Sigmoid colon (tissue), 7 donors: ENCODE measurements around the gene TUBG2. TPM values are rescaled to one million over a fixed set of nuclear protein-coding genes. Genes with fewer than 3 reads are reported as not detected.
A peak's percentile ranks its signal among the peaks of the same experiment; 100 is the strongest.

Source experiments
- DNase-seq: peaks from one replicate; pipeline ENCODE4 v3.0.0-alpha.2; 2019
- H3K27ac ChIP-seq, 4 donors: fragments of 200-600 bp; sonication (generic); one replicate each; pipeline ENCODE4 v1.5.1; 2016 to 2019; ENCODE audit warnings: mild to moderate bottlenecking in 1 of 4
- H3K27me3 ChIP-seq, 3 donors: fragments of 200-600 bp; sonication (generic); one replicate each; pipeline ENCODE4 v1.5.1; 2019; ENCODE audit warnings: mild to moderate bottlenecking in 1 of 3
- H3K36me3 ChIP-seq, 4 donors: fragments of 200-600 bp; sonication (generic); one replicate each; pipeline ENCODE4 v1.5.1; 2016 to 2019
- H3K4me1 ChIP-seq, 4 donors: fragments of 200-600 bp; sonication (generic); one replicate each; pipeline ENCODE4 v1.5.1; 2017 to 2019
- H3K4me3 ChIP-seq, 4 donors: fragments of 200-600 bp; sonication (generic); one replicate each; pipeline ENCODE4 v1.5.1; 2017 to 2019; ENCODE audit warnings: mild to moderate bottlenecking in 2 of 4, moderate library complexity in 1 of 4
- H3K9me3 ChIP-seq, 4 donors: fragments of 200-600 bp in 3 of 4; sonication (generic) in 3 of 4; one replicate each; pipeline versions ENCODE4 v1.5.1 to v1.6.1; 2013 to 2019
- EP300 ChIP-seq, 4 donors: sonication (generic); formaldehyde crosslinking; IDR thresholded peaks; one replicate each; pipeline ENCODE4 v1.6.1; 2017; ENCODE audit warnings: antibody characterized with exemption in 4 of 4
- POLR2A ChIP-seq, 2 donors: fragments of 450-650 bp; IDR thresholded peaks; one replicate each; pipeline ENCODE4 v1.6.1; 2016; ENCODE audit warnings: antibody characterized with exemption in 2 of 2, mild to moderate bottlenecking in 2 of 2, moderate library complexity in 2 of 2
- POLR2AphosphoS5 ChIP-seq, 4 donors: sonication (generic); formaldehyde crosslinking; IDR thresholded peaks; one replicate each; pipeline ENCODE4 v1.6.1; 2017; ENCODE audit warnings: antibody characterized with exemption in 4 of 4
- WGBS, 2 donors: extraction: QIAGEN DNeasy Blood & Tissue Kit; methylation state at CpG; one replicate each; pipeline ENCODE4 v1.1.7; 2013; 5-methylcytosine and 5-hydroxymethylcytosine counted together
- intact Hi-C: fragments of 100-400 bp; cut with DNase I; formaldehyde crosslinking; loops from one replicate; pipeline ENCODE4 v1.15.1; 2023
- polyA plus RNA-seq, 3 donors: library from polyadenylated mRNA; stranded (reverse); fragments of 200-250 nt; gene quantifications; one replicate each; pipeline ENCODE4 v1.2.3, GENCODE V29; 2013
- total RNA-seq, 4 donors: library from RNA; depleted of rRNA; stranded (reverse); fragments of >200 nt; gene quantifications; one replicate each; pipeline ENCODE4 v1.1.0, GENCODE V29; 2016
- TF ChIP-seq, protein P1 (sequence below), 4 experiments: fragments of 450-650 bp in 3 of 4; fragments of 200-600 bp in 1 of 4; IDR thresholded peaks; one replicate each; pipeline ENCODE4 v1.5.1; 2016 to 2019; ENCODE audit warnings: antibody characterized with exemption in 4 of 4, mild to moderate bottlenecking in 3 of 4, moderate library complexity in 2 of 4
- donor health status: healthy with polysubstance abuse.
- donor health status: Bipolar disorder and iron deficiency.
- donor health status: healthy.

The TUBG2 gene
- total and polyA plus RNA-seq, 7 donors: 1.2 to 57.3 (median 28.0) TPM

DNA sequence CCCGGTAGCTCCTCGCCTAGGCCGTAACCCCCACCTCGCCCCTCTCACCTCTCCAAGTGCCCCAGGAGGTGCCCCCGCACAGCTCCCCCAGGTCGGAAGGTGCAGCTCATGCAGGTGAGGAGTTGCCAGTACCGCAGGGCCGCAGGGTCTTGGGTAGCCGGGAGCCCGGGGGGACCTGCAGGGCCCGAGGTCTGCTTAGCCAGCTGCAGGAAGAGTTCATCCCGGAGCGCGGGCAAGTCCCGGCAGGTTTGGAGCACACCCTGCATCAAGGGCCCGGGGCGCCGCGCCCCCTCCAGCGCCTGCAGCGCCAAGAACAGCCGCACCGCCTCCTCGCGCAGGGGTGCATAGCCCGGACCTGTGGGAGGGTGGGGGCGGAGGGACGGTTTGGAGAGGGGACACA lies 13.0 kb downstream of the TUBG2 start:
- no peak overlapping the region for H3K4me3 ChIP-seq
- DNase-seq: no peak
- H3K27ac ChIP-seq: peak overlapping the region in 3 of 4 donors; percentile 6 to 98 (median 96)
- no peaks in the 10 kb centered on the region for H3K9me3 ChIP-seq
- intact Hi-C loops: no loop called here
- WGBS, 2 donors: 87 to 93% methylated on average over 28 of the region's 28 CpGs
- peaks cover 29 to 50% (median 46%) of the 10 kb centered on the region in 4 donors for H3K36me3 ChIP-seq
- H3K27me3 ChIP-seq: no peaks in the 10 kb centered on the region
- H3K4me1 ChIP-seq: peaks cover 0 to 65% (median 64%) of the 10 kb centered on the region in 4 donors
- TF ChIP-seq, protein P1, sequence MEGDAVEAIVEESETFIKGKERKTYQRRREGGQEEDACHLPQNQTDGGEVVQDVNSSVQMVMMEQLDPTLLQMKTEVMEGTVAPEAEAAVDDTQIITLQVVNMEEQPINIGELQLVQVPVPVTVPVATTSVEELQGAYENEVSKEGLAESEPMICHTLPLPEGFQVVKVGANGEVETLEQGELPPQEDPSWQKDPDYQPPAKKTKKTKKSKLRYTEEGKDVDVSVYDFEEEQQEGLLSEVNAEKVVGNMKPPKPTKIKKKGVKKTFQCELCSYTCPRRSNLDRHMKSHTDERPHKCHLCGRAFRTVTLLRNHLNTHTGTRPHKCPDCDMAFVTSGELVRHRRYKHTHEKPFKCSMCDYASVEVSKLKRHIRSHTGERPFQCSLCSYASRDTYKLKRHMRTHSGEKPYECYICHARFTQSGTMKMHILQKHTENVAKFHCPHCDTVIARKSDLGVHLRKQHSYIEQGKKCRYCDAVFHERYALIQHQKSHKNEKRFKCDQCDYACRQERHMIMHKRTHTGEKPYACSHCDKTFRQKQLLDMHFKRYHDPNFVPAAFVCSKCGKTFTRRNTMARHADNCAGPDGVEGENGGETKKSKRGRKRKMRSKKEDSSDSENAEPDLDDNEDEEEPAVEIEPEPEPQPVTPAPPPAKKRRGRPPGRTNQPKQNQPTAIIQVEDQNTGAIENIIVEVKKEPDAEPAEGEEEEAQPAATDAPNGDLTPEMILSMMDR (IDR thresholded peaks at IDR 0.05): no peak
- TF ChIP-seq EP300 (IDR thresholded peaks at IDR 0.05) (no peak), POLR2A (IDR thresholded peaks at IDR 0.05) (no peak)

DNA sequence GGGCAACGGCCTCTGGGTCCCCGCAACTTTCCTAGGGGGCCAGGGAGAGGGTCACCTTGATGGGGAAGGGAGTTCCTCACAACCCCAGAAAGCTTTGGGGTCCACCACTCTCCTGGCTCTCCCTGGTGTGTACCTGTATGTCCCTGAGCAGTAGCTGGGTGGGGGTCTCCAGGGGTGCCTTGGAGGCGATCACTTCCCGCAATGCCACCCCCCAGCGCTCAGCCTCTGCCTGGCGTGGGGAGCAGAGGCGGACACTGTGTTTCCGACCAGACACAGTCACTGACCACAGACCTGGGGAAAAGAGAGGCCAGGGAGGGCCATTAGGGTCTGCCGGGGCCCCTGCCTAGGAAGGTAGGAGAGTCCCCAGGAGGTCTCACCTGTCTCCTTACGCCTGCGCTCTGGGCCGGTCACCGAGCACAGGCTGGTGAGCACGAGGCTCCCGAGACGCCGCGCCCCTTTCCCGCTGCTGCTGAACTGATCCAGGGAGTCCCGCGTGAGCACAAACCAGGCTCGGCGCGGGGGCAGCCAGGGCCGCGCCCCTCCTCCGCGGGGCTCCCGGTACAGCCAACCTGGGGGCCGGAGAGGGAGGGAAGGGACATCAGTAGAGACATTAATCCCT lies 14.3 kb downstream of the TUBG2 start:
- Histone ChIP-seq H3K9me3 (no peaks in the 10 kb centered on the region), H3K27ac (peak overlapping the region; percentile 96 to 99 (median 98)), H3K36me3 (peaks cover 27 to 49% (median 45%) of the 10 kb centered on the region in 4 donors), H3K27me3 (no peaks in the 10 kb centered on the region), H3K4me3 (peak overlapping the region; percentile 64 to 99 (median 80)), H3K4me1 (peaks cover 0 to 60% (median 58%) of the 10 kb centered on the region in 4 donors)
- intact Hi-C loops: no loop called here
- DNase-seq: no peak
- WGBS, 2 donors: 48 to 71% methylated on average over 30 of the region's 30 CpGs
- TF ChIP-seq POLR2A (IDR thresholded peaks at IDR 0.05) (no peak), POLR2AphosphoS5 (IDR thresholded peaks at IDR 0.05) (no peak), EP300 (IDR thresholded peaks at IDR 0.05) (no peak)
- TF ChIP-seq, protein P1 (IDR thresholded peaks at IDR 0.05): no peak

DNA sequence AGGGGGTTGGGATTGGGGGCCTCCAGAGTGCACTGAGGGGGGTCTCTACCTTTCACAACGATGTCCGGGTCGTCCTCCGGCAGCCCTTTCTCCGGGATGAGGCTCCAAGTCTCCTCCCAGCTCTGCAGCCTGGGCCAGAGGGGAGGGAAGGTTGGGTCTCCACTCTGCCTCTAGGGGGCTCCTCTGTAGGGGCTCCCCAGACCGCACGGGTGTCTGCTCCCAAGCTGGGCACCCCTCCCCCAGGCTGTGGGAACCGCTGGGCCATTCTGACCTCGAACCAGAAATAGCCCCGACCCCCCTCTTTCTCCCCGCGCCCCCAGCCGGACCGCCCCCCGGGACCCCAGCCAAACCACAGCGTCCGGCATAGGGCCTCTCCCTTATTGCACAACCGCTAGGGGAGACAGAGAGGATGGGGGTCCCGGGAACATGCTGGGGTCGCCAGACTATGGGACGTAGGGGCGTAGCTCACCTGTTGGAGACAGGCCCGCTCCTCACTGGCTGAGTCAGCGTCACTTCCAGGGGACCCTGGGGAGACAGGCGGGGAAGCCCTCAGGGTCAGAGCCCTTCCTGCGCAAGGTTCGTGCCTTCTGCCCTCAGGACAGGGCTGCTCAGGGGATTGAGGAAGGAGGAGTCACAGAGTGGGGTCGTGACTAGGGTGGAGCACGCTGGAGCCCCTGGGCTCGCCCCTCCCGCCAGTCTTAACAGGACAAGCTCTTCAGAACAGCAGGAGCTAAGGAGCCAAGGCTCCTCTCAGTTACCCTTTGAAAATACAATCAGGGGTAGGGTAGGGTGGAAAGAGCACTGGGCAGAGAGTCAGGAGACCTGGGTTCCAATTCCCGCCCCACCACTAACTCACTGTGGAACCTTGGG lies 15.0 kb downstream of the TUBG2 start:
- H3K36me3 ChIP-seq: peaks cover 27 to 46% (median 41%) of the 10 kb centered on the region in 4 donors
- peaks cover 0 to 60% (median 58%) of the 10 kb centered on the region in 4 donors for H3K4me1 ChIP-seq
- no peaks in the 10 kb centered on the region for H3K27me3 ChIP-seq
- intact Hi-C loops: no loop called here
- peak overlapping the region; percentile 96 to 99 (median 98) for H3K27ac ChIP-seq
- WGBS, 2 donors: 11 to 39% methylated on average over 32 of the region's 32 CpGs
- TF ChIP-seq EP300 (IDR thresholded peaks at IDR 0.05): no peak
- TF ChIP-seq POLR2A (IDR thresholded peaks at IDR 0.05): no peak
- TF ChIP-seq, protein P1 (IDR thresholded peaks at IDR 0.05): peak in 3 of 4 experiments; percentile 11 to 48 (median 37)
- no peak for TF ChIP-seq POLR2AphosphoS5 (IDR thresholded peaks at IDR 0.05)
- peak; percentile 89 for DNase-seq
- peak overlapping the region; percentile 64 to 99 (median 80) for H3K4me3 ChIP-seq
- no peaks in the 10 kb centered on the region for H3K9me3 ChIP-seq

DNA sequence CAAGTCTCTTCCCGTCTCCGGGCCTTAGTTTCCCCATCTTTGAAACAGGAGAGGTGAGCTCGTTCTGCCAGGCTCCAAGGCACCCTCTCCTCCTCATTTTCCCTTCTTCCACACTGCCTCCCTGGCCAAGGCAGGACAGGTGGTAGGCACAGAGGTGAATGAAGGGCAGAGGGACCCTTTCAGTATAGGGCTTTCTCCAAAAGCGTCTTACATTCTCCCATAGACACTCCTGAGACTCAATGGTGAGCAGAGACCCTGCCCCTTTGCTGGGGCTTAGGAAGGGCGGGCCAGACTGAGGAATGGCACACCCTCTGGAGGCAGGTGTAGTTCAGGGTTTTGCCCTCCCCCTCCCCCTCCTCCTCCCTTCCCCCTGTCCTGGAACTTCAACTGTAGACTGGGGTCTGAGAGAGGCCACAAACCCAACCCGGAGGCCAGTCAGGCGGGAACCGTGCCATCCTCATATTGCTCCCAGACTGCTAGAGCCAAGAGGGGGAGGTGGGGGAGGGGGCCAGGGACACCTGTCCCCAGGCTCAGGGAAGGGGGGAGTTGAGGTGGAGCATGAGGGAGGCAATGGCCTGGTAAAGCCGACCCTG lies 15.8 kb downstream of the TUBG2 start:
- H3K9me3 ChIP-seq: no peaks in the 10 kb centered on the region
- no peaks in the 10 kb centered on the region for H3K27me3 ChIP-seq
- intact Hi-C loops: no loop called here
- H3K36me3 ChIP-seq: peaks cover 20 to 39% (median 34%) of the 10 kb centered on the region in 4 donors
- DNase-seq: no peak
- TF ChIP-seq EP300 (IDR thresholded peaks at IDR 0.05) (no peak), POLR2AphosphoS5 (IDR thresholded peaks at IDR 0.05) (no peak), POLR2A (IDR thresholded peaks at IDR 0.05) (no peak)
- TF ChIP-seq, protein P1 (IDR thresholded peaks at IDR 0.05): no peak
- H3K4me3 ChIP-seq: peak overlapping the region; percentile 64 to 99 (median 80)
- WGBS, 2 donors: 24 to 32% methylated on average over 9 of the region's 9 CpGs
- peaks cover 0 to 62% (median 58%) of the 10 kb centered on the region in 4 donors for H3K4me1 ChIP-seq
- peak overlapping the region; percentile 96 to 99 (median 98) for H3K27ac ChIP-seq
